ENCODE measurements around the gene VEGFC. TPM values are rescaled to one million over a fixed set of nuclear protein-coding genes. Genes with fewer than 3 reads are reported as not detected.

The VEGFC gene
- polyA plus RNA-seq, 1 of the 3 experiments (the other 2 are of a cell fraction): 81.9 TPM

DNA sequence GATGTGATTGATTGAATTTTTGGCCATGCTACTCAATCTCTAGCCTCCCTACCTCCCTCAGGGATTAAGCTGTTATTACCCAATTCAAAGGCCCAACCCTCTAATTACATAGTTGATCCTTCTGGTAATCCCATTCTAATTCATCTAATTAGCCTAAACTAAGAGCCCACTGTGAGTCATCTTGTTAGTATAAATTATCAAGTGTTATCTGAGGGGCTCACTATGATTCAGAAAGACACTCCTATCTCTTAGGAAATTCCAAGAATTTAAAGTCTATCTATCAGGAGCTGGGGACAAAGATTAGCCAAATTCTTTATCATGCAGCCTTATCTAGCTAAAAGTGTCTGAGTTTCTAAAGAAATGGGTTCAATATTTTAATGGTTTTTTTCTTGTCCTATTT, 32.9 kb upstream of the VEGFC start:
- DNase-seq: no peak
- TF ChIP-seq TAF1 (IDR thresholded peaks at IDR 0.05; ENCODE audit: borderline replicate concordance, low read depth, low read length): no peak
- TF ChIP-seq, protein P1, sequence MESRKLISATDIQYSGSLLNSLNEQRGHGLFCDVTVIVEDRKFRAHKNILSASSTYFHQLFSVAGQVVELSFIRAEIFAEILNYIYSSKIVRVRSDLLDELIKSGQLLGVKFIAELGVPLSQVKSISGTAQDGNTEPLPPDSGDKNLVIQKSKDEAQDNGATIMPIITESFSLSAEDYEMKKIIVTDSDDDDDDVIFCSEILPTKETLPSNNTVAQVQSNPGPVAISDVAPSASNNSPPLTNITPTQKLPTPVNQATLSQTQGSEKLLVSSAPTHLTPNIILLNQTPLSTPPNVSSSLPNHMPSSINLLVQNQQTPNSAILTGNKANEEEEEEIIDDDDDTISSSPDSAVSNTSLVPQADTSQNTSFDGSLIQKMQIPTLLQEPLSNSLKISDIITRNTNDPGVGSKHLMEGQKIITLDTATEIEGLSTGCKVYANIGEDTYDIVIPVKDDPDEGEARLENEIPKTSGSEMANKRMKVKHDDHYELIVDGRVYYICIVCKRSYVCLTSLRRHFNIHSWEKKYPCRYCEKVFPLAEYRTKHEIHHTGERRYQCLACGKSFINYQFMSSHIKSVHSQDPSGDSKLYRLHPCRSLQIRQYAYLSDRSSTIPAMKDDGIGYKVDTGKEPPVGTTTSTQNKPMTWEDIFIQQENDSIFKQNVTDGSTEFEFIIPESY (IDR thresholded peaks at IDR 0.05; ENCODE audit: borderline replicate concordance, low read depth): no peak
- TF ChIP-seq GABPA (IDR thresholded peaks at IDR 0.05; ENCODE audit: low read depth): no peak
- TF ChIP-seq, protein P2, sequence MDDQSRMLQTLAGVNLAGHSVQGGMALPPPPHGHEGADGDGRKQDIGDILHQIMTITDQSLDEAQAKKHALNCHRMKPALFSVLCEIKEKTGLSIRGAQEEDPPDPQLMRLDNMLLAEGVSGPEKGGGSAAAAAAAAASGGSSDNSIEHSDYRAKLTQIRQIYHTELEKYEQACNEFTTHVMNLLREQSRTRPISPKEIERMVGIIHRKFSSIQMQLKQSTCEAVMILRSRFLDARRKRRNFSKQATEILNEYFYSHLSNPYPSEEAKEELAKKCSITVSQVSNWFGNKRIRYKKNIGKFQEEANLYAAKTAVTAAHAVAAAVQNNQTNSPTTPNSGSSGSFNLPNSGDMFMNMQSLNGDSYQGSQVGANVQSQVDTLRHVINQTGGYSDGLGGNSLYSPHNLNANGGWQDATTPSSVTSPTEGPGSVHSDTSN (IDR thresholded peaks at IDR 0.05): no peak
- TF ChIP-seq, protein P3, sequence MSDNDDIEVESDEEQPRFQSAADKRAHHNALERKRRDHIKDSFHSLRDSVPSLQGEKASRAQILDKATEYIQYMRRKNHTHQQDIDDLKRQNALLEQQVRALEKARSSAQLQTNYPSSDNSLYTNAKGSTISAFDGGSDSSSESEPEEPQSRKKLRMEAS (IDR thresholded peaks at IDR 0.05; ENCODE audit: low read depth): no peak
- TF ChIP-seq RXRA (IDR thresholded peaks at IDR 0.05; ENCODE audit: borderline replicate concordance, low read depth): no peak
- no peak for TF ChIP-seq FOSL2 (IDR thresholded peaks at IDR 0.05; ENCODE audit: borderline replicate concordance, low read depth)
- Histone ChIP-seq H3K27ac (ENCODE audit: low read depth in 2 of 2, low read length in 1 of 2) (peak overlapping the region in 1 of 2 experiments; percentile 25; a peak in 1 of 4 replicates), H4K20me1 (ENCODE audit: insufficient read depth) (no peaks in the 10 kb centered on the region), H3K27me3 (ENCODE audit: insufficient read depth) (no peaks in the 10 kb centered on the region), H3K9ac (no peak overlapping the region), H3K79me2 (ENCODE audit: insufficient read depth) (no peaks in the 10 kb centered on the region), H3K36me3 (replicated peaks in 1 of 2; ENCODE audit: control insufficient read depth in 1 of 2, insufficient read depth in 2 of 2, low read length in 1 of 2) (no peaks in the 10 kb centered on the region), H3F3A (replicated peaks; ENCODE audit: insufficient read depth) (peaks cover 10% of the 10 kb centered on the region), H3K4me2 (no peak overlapping the region), H3K9me3 (peaks cover 5% of the 10 kb centered on the region; the same call in 1 of the 2 replicates), H3K9me2 (no peaks in the 10 kb centered on the region), H3K4me1 (ENCODE audit: control insufficient read depth in 1 of 2, insufficient read depth in 2 of 2, low read depth in 1 of 2, low read length in 1 of 2) (no peaks in the 10 kb centered on the region; a peak in 1 of 4 replicates), H2AFZ (ENCODE audit: low read depth) (no peak overlapping the region), H3K4me3 (ENCODE audit: low read depth in 2 of 2, low read length in 1 of 2) (no peak overlapping the region)
- POLR2A ChIA-PET: no interaction called here
- CTCF ChIA-PET: no interaction called here

DNA sequence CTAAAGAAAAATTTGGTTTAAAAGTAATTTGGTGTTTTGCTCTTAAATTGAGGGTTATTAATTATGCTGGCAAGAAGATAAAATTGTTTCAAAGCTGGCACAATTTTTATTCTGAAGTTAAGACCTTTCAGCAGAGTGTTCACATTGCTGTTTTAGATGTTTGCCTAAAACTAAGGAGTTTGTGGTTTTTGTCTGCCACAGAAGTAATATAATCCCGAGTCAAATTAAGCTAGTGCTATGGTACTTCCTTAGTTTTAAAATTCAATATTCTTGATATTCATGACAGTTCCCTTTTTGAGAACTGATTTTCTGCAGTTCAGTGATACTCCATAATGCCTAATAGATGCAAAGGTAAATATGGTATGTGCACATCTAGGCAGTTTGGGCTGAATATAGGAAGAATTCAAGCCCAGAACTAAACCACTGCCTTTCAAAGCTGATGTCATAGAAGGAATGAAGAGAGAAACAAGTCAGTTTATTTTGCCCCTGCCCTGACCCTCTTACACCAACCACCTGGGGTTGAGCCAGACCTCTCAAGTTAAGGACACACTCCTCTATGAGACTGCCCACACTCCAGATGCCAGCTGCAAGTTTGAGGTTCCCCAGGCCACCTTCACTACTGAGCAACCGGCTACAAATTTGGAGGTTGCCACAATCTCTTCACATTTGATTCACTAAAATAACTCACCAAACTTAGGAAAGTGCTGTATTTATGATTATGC, 32.1 kb upstream of the VEGFC start:
- H3K9me3 ChIP-seq: peaks cover 5% of the 10 kb centered on the region; the same call in 1 of the 2 replicates
- no peaks in the 10 kb centered on the region for H3K79me2 ChIP-seq (ENCODE audit: insufficient read depth)
- H3K27ac ChIP-seq (ENCODE audit: low read depth in 2 of 2, low read length in 1 of 2): peak overlapping the region; percentile 11 to 36; a peak in 2 of 4 replicates
- 25% methylated on average over 2 of the region's 2 CpGs for whole genome bisulfite sequencing (ENCODE audit: low lambda C conversion rate)
- DNase-seq: no peak
- H3K4me3 ChIP-seq (ENCODE audit: low read depth in 2 of 2, low read length in 1 of 2): no peak overlapping the region
- POLR2A ChIA-PET: no interaction called here
- H3F3A ChIP-seq (replicated peaks; ENCODE audit: insufficient read depth): peaks cover 7% of the 10 kb centered on the region
- no peaks in the 10 kb centered on the region for H3K9me2 ChIP-seq
- TF ChIP-seq, protein P2 (IDR thresholded peaks at IDR 0.05): peak; percentile 30; the same call in 1 of the 2 replicates
- TF ChIP-seq FOXJ3 (CRISPR knock-in tag; IDR thresholded peaks at IDR 0.05) (no peak), TEAD4 (IDR thresholded peaks at IDR 0.05; ENCODE audit: borderline replicate concordance, insufficient read depth) (no peak), TCF12 (IDR thresholded peaks at IDR 0.05) (peak; percentile 76), TAF1 (IDR thresholded peaks at IDR 0.05; ENCODE audit: borderline replicate concordance, low read depth, low read length) (no peak), RXRA (IDR thresholded peaks at IDR 0.05; ENCODE audit: borderline replicate concordance, low read depth) (peak; percentile 28; the same call in 1 of the 2 replicates)
- TF ChIP-seq, protein P3 (IDR thresholded peaks at IDR 0.05; ENCODE audit: low read depth): no peak
- CTCF ChIA-PET: no interaction called here
- H3K36me3 ChIP-seq (replicated peaks in 1 of 2; ENCODE audit: control insufficient read depth in 1 of 2, insufficient read depth in 2 of 2, low read length in 1 of 2): no peaks in the 10 kb centered on the region
- H3K4me2 ChIP-seq: no peak overlapping the region
- H2AFZ ChIP-seq (ENCODE audit: low read depth): no peak overlapping the region
- no peak overlapping the region for H3K9ac ChIP-seq
- H3K27me3 ChIP-seq (ENCODE audit: insufficient read depth): no peaks in the 10 kb centered on the region
- no peaks in the 10 kb centered on the region; a peak in 1 of 4 replicates for H3K4me1 ChIP-seq (ENCODE audit: control insufficient read depth in 1 of 2, insufficient read depth in 2 of 2, low read depth in 1 of 2, low read length in 1 of 2)
- no peaks in the 10 kb centered on the region for H4K20me1 ChIP-seq (ENCODE audit: insufficient read depth)

All from SK-N-SH (cell line).